HepG2 (cell line): ENCODE data around the gene ODAPH. TPM values are rescaled to one million over a fixed set of nuclear protein-coding genes. Genes with fewer than 3 reads are reported as not detected.

Experiments used
- CENPX ChIP-seq: sonication (generic); formaldehyde crosslinking; IDR thresholded peaks from 2 replicates; pipeline ENCODE4 v1.9.0; 2021; ENCODE audit warnings: mild to moderate bottlenecking, missing genetic modification reagents, moderate library complexity
- CSRNP2 ChIP-seq: sonication (generic); formaldehyde crosslinking; conservative IDR thresholded peaks from 2 replicates; pipeline ENCODE4 v1.8.0; 2022; ENCODE audit warnings: low read depth, missing genetic modification reagents
- KDM6A ChIP-seq: IDR thresholded peaks from 2 replicates; pipeline ENCODE4 v1.6.1; 2016; ENCODE audit warnings: low read depth
- MAFG ChIP-seq: sonication (generic); formaldehyde crosslinking; IDR thresholded peaks from 2 replicates; pipeline ENCODE4 v1.5.1; 2020; ENCODE audit warnings: mild to moderate bottlenecking, missing genetic modification reagents
- SCMH1 ChIP-seq: sonication (generic); formaldehyde crosslinking; IDR thresholded peaks from 2 replicates; pipeline ENCODE4 v1.9.0; 2021; ENCODE audit warnings: missing genetic modification reagents, mild to moderate bottlenecking, borderline replicate concordance
- TEAD2 ChIP-seq: sonication (generic); formaldehyde crosslinking; IDR thresholded peaks from 2 replicates; pipeline ENCODE4 v1.9.0; 2021; ENCODE audit warnings: missing genetic modification reagents
- ZBTB44 ChIP-seq: sonication (generic); formaldehyde crosslinking; IDR thresholded peaks from 2 replicates; pipeline ENCODE4 v1.4.0; 2020; ENCODE audit warnings: missing genetic modification reagents
- ZNF496 ChIP-seq: sonication (generic); formaldehyde crosslinking; IDR thresholded peaks from 2 replicates; pipeline ENCODE4 v1.8.1; 2023; ENCODE audit warnings: mild to moderate bottlenecking, moderate library complexity, missing genetic modification reagents; ENCODE audit not compliant: insufficient replicate concordance
- ZNF513 ChIP-seq: sonication (generic); formaldehyde crosslinking; conservative IDR thresholded peaks from 2 replicates; pipeline ENCODE4 v1.5.0; 2020; ENCODE audit warnings: missing genetic modification reagents
- ZNF652 ChIP-seq: IDR thresholded peaks from 2 replicates; pipeline ENCODE4 v1.6.1; 2016; ENCODE audit warnings: low read depth, borderline replicate concordance
- polyA plus RNA-seq, 8 experiments: library from polyadenylated mRNA; depleted of rRNA in 3 of 8; stranded (reverse) in 7 of 8; unstranded in 1 of 8; fragments of >200 nt; fragmentation: Illumina TruSeq in 4 of 8; extraction: Trizol in 4 of 8; gene quantifications; 2 replicates each; pipeline versions ENCODE4 v1.2.1 to v1.2.3, GENCODE V29; 2011 to 2016; ENCODE audit warnings: low read depth in 4 of 8, missing spikeins in 1 of 8, mixed read lengths in 1 of 8; ENCODE audit not compliant: insufficient read depth in 1 of 8
- total RNA-seq, 5 experiments: library from RNA; depleted of rRNA; stranded (reverse); fragments of >200 nt; fragmentation: Illumina TruSeq; extraction: Trizol; gene quantifications; 2 replicates each; pipeline ENCODE4 v1.2.3, GENCODE V29; 2016; ENCODE audit warnings: low read depth in 1 of 5
- TF ChIP-seq, protein P1 (sequence below): sonication (generic); formaldehyde crosslinking; IDR thresholded peaks from 2 replicates; pipeline ENCODE4 v1.5.1; 2020; ENCODE audit warnings: mild to moderate bottlenecking, missing genetic modification reagents, moderate library complexity
- TF ChIP-seq, protein P2 (sequence below): IDR thresholded peaks from 2 replicates; pipeline ENCODE4 v1.6.1; 2016; ENCODE audit warnings: low read depth, control low read depth
- TF ChIP-seq, protein P3 (sequence below), 2 experiments: sonication (generic) in 1 of 2; formaldehyde crosslinking in 1 of 2; IDR thresholded peaks; 2 replicates each; pipeline versions ENCODE4 v1.6.1 to v1.9.0; 2014 to 2022; ENCODE audit warnings: antibody characterized with exemption in 1 of 2, borderline replicate concordance in 1 of 2, inconsistent platforms in 1 of 2, low read depth in 1 of 2, missing genetic modification reagents in 1 of 2

Gene ODAPH
- total and polyA plus RNA-seq, 2 of the 13 experiments (the other 11 are each of a cell fraction or from before 2014, with no cell fraction given), result 0.50 TPM; not detected in 1

GRCh38 chr4:75514131-75514948 lies 41.5 kb upstream of the ODAPH start, which contains the start of the genes RCHY1 and THAP6 (continued):
- TF ChIP-seq ZNF513 (CRISPR knock-in tag) (no peak), ZBTB44 (no peak), ZNF496 (CRISPR knock-in tag) (no peak), KDM6A (CRISPR knock-in tag) (0 out of 2 replicates have a peak, but pooled peaks have one; percentile 5), CSRNP2 (no peak), TEAD2 (CRISPR knock-in tag) (no peak), SCMH1 (CRISPR knock-in tag) (no peak), MAFG (CRISPR knock-in tag) (no peak), CENPX (CRISPR knock-in tag) (no peak), ZNF652 (CRISPR knock-in tag) (no peak)
- TF ChIP-seq, protein P1, sequence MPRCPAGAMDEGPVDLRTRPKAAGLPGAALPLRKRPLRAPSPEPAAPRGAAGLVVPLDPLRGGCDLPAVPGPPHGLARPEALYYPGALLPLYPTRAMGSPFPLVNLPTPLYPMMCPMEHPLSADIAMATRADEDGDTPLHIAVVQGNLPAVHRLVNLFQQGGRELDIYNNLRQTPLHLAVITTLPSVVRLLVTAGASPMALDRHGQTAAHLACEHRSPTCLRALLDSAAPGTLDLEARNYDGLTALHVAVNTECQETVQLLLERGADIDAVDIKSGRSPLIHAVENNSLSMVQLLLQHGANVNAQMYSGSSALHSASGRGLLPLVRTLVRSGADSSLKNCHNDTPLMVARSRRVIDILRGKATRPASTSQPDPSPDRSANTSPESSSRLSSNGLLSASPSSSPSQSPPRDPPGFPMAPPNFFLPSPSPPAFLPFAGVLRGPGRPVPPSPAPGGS (CRISPR knock-in tag), result peak; percentile 73; the same call in 1 of the 2 replicates
- TF ChIP-seq, protein P2, sequence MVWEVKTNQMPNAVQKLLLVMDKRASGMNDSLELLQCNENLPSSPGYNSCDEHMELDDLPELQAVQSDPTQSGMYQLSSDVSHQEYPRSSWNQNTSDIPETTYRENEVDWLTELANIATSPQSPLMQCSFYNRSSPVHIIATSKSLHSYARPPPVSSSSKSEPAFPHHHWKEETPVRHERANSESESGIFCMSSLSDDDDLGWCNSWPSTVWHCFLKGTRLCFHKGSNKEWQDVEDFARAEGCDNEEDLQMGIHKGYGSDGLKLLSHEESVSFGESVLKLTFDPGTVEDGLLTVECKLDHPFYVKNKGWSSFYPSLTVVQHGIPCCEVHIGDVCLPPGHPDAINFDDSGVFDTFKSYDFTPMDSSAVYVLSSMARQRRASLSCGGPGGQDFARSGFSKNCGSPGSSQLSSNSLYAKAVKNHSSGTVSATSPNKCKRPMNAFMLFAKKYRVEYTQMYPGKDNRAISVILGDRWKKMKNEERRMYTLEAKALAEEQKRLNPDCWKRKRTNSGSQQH, result peak; percentile 63; the same call in 1 of the 2 replicates
- TF ChIP-seq, protein P3, sequence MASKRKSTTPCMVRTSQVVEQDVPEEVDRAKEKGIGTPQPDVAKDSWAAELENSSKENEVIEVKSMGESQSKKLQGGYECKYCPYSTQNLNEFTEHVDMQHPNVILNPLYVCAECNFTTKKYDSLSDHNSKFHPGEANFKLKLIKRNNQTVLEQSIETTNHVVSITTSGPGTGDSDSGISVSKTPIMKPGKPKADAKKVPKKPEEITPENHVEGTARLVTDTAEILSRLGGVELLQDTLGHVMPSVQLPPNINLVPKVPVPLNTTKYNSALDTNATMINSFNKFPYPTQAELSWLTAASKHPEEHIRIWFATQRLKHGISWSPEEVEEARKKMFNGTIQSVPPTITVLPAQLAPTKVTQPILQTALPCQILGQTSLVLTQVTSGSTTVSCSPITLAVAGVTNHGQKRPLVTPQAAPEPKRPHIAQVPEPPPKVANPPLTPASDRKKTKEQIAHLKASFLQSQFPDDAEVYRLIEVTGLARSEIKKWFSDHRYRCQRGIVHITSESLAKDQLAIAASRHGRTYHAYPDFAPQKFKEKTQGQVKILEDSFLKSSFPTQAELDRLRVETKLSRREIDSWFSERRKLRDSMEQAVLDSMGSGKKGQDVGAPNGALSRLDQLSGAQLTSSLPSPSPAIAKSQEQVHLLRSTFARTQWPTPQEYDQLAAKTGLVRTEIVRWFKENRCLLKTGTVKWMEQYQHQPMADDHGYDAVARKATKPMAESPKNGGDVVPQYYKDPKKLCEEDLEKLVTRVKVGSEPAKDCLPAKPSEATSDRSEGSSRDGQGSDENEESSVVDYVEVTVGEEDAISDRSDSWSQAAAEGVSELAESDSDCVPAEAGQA (IDR thresholded peaks at IDR 0.05; ENCODE audit: low read depth), result peak; percentile 97
- TF ChIP-seq, protein P3 (CRISPR knock-in tag; IDR thresholded peaks at IDR 0.05; ENCODE audit: borderline replicate concordance), result no peak
